NCI-H1417 (cell line): ENCODE results near the gene SLC25A21.
A peak's percentile ranks its signal among the peaks of the same experiment; 100 is the strongest.

Experiments used
- DNase-seq, 3 experiments: peaks; one replicate each; lab custom pipeline; 2025; lab: John Stamatoyannopoulos, UW

Gene SLC25A21

GRCh38 chr14:37143475-37143874 lies 28.9 kb downstream of the SLC25A21 start:
- DNase-seq: peak in 2 of 3 experiments; percentile 22 to 51

DNA sequence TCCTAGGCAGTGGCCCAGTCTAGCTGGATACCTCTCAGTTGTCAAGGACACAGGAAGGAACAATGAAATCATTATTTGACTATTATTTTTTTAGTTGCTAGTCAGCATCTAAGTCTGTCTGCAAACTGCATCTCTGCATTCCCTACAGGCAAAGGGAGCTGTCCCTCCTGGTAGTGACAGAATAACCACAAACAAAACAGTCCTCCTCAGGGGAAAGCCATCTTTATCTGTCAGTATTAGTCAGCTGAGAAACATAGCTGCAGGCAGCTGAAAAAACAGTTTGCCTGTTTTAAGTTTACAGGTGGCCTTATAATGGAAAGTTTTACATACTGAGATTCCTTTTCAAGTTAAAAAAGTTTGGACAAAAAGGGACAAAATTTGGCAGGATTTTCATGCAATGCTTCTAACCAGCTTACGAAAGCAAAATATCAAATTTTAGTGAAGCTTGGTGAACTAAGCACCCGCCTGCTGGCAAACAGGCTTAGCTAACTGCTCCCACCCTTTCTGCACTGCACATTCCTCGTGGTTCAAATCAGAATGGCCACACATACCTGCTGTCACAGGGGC lies 29.5 kb downstream of the SLC25A21 start:
- peak in 1 of 3 experiments; percentile 51 for DNase-seq

DNA sequence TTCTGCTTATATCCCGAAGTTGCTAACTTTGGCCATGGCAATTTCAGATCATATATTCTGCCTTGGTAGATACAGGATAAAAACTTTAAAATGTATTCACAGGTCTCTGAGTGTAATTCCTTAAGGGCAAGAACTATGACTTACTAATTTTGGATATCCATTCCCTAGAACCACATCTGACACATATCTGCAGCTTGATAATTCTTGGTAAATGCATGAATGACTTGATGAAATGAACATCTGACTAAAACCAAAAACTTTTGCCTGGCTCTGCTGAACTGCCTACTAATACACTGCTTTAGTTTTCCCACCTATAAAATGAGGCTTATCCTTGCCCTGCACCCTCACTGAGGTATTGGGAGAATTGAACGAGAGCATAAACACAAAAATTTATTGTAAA lies 32.2 kb downstream of the SLC25A21 start:
- DNase-seq: no peak

DNA sequence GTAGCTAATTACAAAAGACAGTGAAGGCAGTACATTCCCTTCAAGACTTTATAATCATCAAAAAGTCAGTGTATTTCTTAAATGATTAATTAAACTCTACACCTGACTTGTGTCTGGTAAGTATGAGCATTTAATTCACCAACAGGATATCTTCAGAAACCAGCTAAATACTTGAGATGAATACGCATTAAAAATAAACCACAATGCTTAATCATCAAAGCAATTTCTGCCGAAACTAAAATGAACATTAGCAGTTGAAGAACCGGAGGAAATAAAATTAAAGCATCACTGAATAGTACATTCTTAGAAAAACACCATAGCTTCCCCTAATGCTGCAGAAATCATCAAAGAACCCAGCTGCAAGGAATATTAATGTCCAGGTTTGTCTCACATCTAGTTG lies 32.7 kb downstream of the SLC25A21 start:
- DNase-seq: no peak

DNA sequence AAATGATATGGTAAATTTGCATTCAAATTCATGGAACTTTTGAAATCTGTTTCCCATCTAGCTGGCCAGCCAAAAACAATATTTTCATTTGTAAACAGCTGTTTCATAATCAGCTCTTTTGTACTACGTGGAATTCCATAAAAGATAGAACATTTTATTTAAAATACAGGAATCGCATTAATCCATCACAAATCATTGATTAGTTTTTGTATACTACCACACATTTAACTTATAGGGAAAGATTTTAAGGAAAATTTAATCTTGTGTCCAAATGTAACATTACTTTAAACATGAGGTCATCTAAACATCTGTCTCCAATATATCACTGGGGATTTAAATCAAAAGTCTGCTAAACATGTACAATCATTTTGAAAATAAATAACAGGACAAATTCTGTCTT lies 33.5 kb downstream of the SLC25A21 start:
- no peak for DNase-seq

- DNase-seq: no peak
These were observed 39.0 kb downstream of the SLC25A21 start for GRCh38 chr14:37133284-37133913.

DNA sequence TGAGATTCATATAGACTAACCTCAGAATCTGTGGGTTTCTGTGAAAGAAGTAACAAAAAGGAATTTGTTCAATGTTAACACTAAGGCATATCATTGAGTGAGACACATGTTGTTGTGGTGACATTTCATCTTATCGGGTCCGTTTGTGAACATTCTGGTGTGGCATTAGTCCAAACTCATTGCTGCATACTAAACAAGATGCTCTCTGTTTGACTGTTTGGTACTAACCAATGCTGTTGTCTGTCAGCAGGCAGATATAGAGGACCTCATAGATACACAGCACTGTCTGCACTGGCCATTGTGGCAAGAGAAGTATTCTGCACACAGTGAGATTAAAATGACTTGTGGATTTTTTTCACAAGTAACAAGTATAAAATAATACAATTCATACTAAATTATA lies 41.2 kb downstream of the SLC25A21 start:
- DNase-seq: no peak

DNA sequence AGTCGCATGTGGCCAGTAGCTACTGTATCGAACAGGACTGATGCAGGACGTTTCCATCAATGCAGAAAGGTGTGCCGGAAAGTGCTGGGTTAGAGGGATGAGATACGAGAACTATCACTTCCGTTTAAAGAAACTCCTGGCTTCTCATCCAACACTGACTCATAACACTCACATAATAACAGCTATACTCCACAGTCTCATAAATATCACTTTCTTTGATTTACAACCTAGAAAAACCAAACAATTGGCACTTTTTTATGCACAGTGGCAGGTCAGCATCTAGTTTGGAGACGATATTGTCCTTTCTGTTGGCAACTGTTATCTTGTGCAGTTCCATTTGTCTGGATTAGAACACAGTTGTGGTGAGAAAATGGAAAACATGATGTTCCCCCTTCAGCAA lies 43.4 kb downstream of the SLC25A21 start:
- no peak for DNase-seq

DNA sequence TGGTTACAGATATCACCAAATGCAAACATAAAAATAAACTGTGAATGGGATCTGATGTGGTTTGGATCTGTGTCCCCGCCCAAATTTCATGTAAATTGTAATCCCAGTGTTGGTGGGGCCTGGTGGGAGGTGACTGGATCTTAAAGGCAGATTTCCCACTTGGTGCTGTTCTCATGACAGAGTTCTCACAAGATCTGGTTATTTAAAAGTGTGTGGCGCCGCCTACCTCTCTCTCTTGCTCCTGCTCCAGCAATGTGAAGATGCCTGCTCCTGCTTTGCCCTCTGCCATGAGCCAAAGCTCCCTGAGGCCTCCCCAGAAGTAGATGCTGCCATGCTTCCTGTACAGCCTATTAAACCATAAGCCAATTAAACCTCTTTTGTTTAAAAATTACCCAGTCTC lies 47.8 kb downstream of the SLC25A21 start:
- peak in 1 of 3 experiments; percentile 16 for DNase-seq

DNA sequence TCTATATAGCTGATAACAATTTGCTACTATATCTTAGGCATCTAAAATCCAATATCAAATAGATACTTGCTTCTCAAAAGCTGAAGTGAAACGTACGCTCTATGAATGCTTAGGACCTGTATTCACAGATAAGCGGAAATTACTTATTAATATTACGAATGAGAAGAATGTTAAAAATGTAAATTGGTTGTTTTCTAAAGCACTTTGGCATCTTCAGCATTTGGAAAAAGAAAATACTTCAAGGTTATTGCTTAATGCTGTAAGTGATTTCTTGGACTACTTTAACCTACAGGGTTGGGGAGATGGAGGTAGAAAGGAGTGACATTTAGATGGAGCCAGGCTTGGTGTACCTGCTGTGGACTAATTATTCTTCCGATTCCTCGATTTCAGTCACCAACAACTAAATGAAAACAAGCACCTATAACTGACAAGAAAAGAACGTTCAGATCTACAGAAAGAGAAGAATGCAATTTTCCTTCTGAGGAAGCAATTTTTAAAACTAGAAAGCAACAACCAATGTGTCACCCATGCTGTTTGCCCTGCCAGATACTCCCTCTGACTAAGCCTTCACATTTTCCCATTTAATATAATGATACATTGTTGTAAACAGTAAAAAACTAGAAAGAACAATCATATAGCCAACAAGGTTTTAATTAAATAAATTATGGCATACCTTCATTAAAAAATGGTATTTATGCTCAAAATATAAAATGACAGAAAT lies 49.3 kb downstream of the SLC25A21 start:
- DNase-seq: no peak

DNA sequence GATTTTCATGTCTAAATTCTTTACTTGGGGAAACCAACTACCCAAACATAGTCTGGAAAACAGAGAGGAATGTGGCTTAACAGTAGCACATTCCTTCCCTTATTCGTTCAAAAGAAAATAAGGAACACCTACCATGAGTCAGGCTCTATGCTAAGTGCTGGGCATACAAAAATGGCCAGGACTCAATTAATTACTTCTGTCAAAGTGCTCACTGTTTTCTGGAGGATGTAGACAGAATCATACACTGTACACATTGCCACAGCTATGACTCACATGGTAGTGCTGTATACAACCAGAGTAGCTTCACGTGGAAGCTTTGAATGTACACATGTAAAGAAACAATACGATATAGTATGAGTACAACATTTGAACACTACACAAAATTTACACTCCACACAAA lies 50.1 kb downstream of the SLC25A21 start:
- peak in 1 of 3 experiments; percentile 13 for DNase-seq

DNA sequence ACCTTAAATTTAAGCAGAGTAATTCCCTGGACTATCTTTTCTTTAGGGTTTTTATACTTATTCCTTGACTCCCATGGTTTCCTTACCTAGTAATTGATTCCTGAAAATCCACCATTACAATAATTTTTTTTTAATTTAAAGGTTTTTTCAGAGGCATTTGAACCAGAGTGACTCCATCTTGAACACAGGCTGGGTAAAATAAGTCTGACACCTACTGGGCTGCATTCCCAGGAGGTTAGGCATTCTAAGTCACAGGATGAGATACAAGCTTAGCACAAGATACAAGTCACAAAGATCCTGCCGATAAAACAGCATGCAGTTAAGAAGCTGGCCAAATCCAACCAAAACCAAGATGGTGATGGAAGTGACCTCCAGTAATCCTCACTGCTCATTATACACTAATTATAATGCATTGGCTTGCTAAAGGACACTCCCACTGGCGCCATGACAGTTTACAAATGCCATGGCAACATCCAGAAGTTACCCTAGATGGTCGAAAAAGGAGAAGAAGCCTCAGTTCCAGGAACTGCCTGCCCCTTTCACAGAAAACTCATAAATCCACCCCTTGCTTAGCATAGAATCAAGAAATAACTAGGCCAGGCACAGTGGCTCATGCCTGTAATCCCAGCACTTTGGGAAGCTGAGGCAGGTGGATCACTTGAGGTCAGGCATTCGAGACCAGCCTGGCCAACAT lies 53.6 kb downstream of the SLC25A21 start:
- no peak for DNase-seq

DNA sequence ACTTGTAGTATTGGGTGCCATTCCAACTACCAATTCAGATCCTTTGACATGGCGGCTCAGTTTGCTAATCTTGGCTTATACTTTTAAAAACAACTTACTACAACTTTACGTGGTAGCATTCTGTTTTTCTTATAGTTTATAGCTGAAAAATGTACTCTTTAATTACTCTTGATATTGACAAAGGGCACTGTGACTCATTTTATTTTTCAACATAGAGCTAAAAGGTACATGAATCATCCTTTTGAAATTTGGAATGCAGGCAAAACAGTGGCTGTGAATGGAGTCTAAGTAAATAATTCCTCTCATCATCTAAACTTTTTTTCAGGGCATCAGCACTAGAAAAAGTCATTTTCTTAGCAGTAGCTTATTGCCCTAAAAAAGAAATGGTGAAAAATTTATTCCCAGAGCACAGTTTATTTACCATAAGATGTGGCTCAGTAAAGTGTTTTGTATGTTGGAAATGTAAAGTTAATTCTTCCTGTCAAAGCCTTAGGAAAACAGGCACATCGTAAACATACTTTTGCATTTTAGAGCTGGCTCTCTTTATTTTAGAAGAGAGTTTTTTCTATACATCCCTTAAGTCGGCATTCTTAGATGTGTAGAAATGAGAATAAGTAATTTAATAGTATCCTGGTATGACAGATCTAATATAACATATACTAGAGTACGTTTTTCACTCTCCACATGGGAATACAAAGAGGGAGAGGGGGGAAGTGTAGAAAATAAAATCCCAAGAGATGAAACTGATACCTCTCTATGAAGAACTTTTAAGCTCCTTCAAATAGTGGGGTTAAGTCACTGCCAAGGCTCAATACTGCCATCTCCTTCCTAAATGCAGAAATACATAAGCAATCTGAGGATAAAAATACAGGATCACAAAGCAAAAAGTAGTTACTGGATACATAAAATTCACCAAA lies 55.2 kb downstream of the SLC25A21 start:
- peak in 1 of 3 experiments; percentile 57 for DNase-seq

DNA sequence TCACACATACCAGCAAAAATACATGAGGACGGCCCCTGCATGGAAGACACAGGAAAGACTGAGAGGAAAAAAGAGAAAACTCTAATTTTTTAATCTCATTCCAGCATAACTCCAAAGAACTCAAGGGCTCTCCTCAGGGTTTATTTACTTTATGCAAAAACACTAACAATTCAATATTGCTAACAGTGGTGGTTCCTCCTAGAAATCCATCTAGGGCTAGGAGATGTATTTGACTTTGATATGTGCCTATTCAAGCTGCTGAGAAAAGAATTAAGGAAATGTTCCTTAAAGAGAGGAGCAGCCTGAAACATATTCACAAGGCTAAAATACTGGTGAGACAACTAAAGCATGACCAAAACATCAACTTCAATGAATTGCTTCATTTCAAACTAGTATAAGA lies 57.0 kb downstream of the SLC25A21 start:
- DNase-seq: no peak

- DNase-seq: no peak
These were observed 57.8 kb downstream of the SLC25A21 start for GRCh38 chr14:37114559-37114958.

- no peak for DNase-seq
These were observed 58.4 kb downstream of the SLC25A21 start for GRCh38 chr14:37114002-37114401.

DNA sequence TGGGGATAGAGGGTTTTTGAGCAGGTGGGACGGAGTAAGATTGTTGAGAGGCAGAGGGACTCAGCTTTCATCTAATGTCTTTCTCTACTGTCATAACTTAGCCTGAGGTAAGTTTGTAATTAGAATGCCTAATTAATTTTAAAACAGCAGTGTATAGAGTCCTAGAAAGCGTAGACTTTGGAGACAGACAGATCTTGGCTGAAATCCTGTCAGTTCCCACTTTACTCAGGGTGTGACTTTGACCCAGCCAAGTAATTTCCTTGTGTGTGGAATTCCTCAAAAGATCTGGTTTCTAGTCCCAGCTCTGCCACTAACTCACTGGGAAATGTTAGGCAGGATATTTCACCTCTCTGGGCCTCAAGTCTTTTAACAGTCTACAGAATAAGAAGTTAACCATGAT lies 74.3 kb downstream of the SLC25A21 start:
- DNase-seq: no peak

DNA sequence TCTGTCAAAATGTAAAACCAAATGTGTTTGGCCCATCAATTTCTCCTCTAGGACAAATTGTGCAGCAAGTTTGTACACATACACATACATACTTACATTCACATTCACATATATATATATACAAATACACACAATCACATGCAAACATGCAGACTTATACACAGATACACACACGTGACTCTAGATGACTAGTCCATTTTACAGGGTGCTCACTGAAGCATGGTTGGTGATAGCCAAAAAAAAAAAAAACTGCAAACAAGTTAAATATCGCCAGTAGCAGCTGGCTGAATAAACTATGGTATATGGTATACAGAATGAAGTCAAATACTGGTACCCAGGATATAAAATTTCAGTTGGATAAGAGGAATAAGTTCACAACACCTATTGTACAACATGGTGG lies 77.9 kb downstream of the SLC25A21 start:
- DNase-seq: no peak

DNA sequence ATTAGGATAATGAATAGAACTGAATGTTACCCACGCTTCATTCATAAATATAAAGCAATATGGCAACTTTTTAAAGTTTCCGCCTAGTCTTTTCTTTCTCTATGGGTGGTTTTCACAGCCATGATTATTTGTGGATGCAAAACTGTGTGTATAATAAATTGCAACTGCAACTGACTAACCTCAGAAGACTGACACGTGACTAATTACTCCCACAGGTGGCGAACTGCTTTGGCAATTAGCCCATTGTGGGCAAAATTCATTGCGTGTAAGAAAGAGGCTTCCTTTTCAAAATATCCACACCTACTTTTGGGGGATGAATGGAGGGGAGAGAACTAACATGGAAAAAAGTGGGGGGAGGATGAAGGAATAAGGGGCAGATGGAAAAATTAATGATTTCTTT lies 79.0 kb downstream of the SLC25A21 start:
- peak in 2 of 3 experiments; percentile 15 to 68 for DNase-seq

GRCh38 chr14:37091651-37092050 lies 80.8 kb downstream of the SLC25A21 start:
- no peak for DNase-seq

GRCh38 chr14:37090026-37090425 lies 82.4 kb downstream of the SLC25A21 start:
- DNase-seq: peak in 2 of 3 experiments; percentile 23 to 70

DNA sequence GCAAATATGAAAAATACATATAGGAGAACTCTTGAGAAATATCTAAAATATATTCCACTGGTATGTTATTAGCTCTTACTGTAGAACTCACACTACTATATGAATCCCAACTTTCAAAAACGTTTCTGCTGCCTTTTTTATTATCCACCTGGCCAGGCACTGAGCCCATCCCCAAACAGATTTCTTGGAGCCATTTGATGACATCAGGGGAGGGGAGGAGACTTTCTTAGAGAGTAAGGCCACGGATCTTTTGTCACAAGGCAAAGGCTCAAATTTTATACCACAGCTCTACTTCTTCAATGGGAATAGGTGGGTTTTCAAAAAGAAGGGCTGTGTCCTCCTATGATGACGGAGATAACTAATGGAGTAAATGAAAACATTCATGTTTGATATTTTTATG lies 83.0 kb downstream of the SLC25A21 start:
- DNase-seq: peak in 1 of 3 experiments; percentile 50
